ENCODE measurements around the gene KIF2A.

Gene KIF2A

GRCh38 chr5:62376064-62376463, 70.1 kb downstream of the KIF2A start:
- ChIA-PET POLR2A (no interaction called here), CTCF (no interaction called here)
- no peak for DNase-seq (ENCODE audit: extremely low spot score)
- no peak for TF ChIP-seq SUZ12 (IDR thresholded peaks at IDR 0.05)
- TF ChIP-seq LEF1 (IDR thresholded peaks at IDR 0.05; ENCODE audit: borderline replicate concordance): no peak
- no peak for TF ChIP-seq SP1 (IDR thresholded peaks at IDR 0.05)
- no peak for TF ChIP-seq L3MBTL2 (conservative IDR thresholded peaks at IDR 0.05)
- TF ChIP-seq HDGF (IDR thresholded peaks at IDR 0.05; ENCODE audit: borderline replicate concordance): no peak
- TF ChIP-seq ZNF384 (IDR thresholded peaks at IDR 0.05): no peak
- no peak for TF ChIP-seq FOXA1 (IDR thresholded peaks at IDR 0.05)
- no peak for TF ChIP-seq TARDBP (IDR thresholded peaks at IDR 0.05)

GRCh38 chr5:62385131-62385530, 79.1 kb downstream of the KIF2A start:
- TF ChIP-seq ZNF384 (IDR thresholded peaks at IDR 0.05): no peak
- no peak for TF ChIP-seq FOXM1 (IDR thresholded peaks at IDR 0.05; ENCODE audit: borderline replicate concordance)
- TF ChIP-seq PKNOX1 (IDR thresholded peaks at IDR 0.05): no peak
- no peak for TF ChIP-seq SP1 (IDR thresholded peaks at IDR 0.05)
- TF ChIP-seq BHLHE40 (IDR thresholded peaks at IDR 0.05; ENCODE audit: borderline replicate concordance): no peak
- TF ChIP-seq CTBP1 (IDR thresholded peaks at IDR 0.05; ENCODE audit: borderline replicate concordance): no peak
- no peak for TF ChIP-seq ARNT (IDR thresholded peaks at IDR 0.05)
- no peak for TF ChIP-seq L3MBTL2 (conservative IDR thresholded peaks at IDR 0.05)
- TF ChIP-seq SUZ12 (IDR thresholded peaks at IDR 0.05): no peak
- no peak for TF ChIP-seq TARDBP (IDR thresholded peaks at IDR 0.05)
- TF ChIP-seq FOXK2 (IDR thresholded peaks at IDR 0.05): no peak
- no peak for TF ChIP-seq FOXA1 (IDR thresholded peaks at IDR 0.05)
- TF ChIP-seq LEF1 (IDR thresholded peaks at IDR 0.05; ENCODE audit: borderline replicate concordance): no peak
- no peak for TF ChIP-seq ELF4 (IDR thresholded peaks at IDR 0.05)
- no peak for TF ChIP-seq NFRKB (IDR thresholded peaks at IDR 0.05)
- TF ChIP-seq HDGF (IDR thresholded peaks at IDR 0.05; ENCODE audit: borderline replicate concordance): no peak
- CTCF ChIA-PET: no interaction called here
- no peak for DNase-seq (ENCODE audit: extremely low spot score)
- POLR2A ChIA-PET: interaction anchor here (1.0 kb wide), 1 partner anchor 19 kb away, joined by 3 read pairs; the partner anchor contains the start of gene DIMT1

- ChIA-PET CTCF (no interaction called here), POLR2A (interaction anchor here (1.9 kb wide), 1 partner anchor 18 kb away, joined by 11 read pairs; the partner anchor contains the start of gene DIMT1)
- DNase-seq (ENCODE audit: extremely low spot score): no peak
- TF ChIP-seq HDGF (IDR thresholded peaks at IDR 0.05; ENCODE audit: borderline replicate concordance) (no peak), LEF1 (IDR thresholded peaks at IDR 0.05; ENCODE audit: borderline replicate concordance) (no peak), FOXK2 (IDR thresholded peaks at IDR 0.05) (no peak), ZNF384 (IDR thresholded peaks at IDR 0.05) (no peak), SP1 (IDR thresholded peaks at IDR 0.05) (no peak), ELF4 (IDR thresholded peaks at IDR 0.05) (no peak), FOXM1 (IDR thresholded peaks at IDR 0.05; ENCODE audit: borderline replicate concordance) (no peak), CTBP1 (IDR thresholded peaks at IDR 0.05; ENCODE audit: borderline replicate concordance) (no peak), SUZ12 (IDR thresholded peaks at IDR 0.05) (no peak), NFRKB (IDR thresholded peaks at IDR 0.05) (no peak), TARDBP (IDR thresholded peaks at IDR 0.05) (no peak)
These were observed 79.9 kb downstream of the KIF2A start for GRCh38 chr5:62385816-62386400.

DNA sequence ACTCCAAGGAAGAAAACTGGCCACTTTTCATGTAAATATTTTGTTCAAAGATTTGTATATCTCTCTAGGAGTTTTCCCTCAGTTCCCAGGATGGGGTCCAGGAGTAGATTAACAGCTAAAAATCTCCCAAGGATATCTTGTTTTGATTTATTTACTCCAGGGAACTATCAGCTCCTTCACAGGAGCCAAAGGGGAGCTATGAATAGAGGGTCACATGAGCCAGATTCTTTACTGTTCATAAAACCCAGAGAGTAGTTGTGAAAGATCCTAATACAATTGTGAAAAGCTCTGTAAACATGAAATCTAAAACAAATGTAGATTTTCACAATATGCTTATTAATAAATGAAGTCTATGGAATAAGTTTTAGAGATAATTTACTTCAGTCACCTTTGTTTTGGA, 80.8 kb downstream of the KIF2A start:
- DNase-seq (ENCODE audit: extremely low spot score): no peak
- no peak for TF ChIP-seq ZNF384 (IDR thresholded peaks at IDR 0.05)
- no peak for TF ChIP-seq FOXA1 (IDR thresholded peaks at IDR 0.05)
- no peak for TF ChIP-seq FOXK2 (IDR thresholded peaks at IDR 0.05)
- no peak for TF ChIP-seq ARNT (IDR thresholded peaks at IDR 0.05)
- TF ChIP-seq FOXM1 (IDR thresholded peaks at IDR 0.05; ENCODE audit: borderline replicate concordance): no peak
- no peak for TF ChIP-seq SUZ12 (IDR thresholded peaks at IDR 0.05)
- no peak for TF ChIP-seq L3MBTL2 (conservative IDR thresholded peaks at IDR 0.05)
- no peak for TF ChIP-seq HDGF (IDR thresholded peaks at IDR 0.05; ENCODE audit: borderline replicate concordance)
- TF ChIP-seq PKNOX1 (IDR thresholded peaks at IDR 0.05): no peak
- no peak for TF ChIP-seq BHLHE40 (IDR thresholded peaks at IDR 0.05; ENCODE audit: borderline replicate concordance)
- TF ChIP-seq NFRKB (IDR thresholded peaks at IDR 0.05): no peak
- TF ChIP-seq ELF4 (IDR thresholded peaks at IDR 0.05): no peak
- TF ChIP-seq LEF1 (IDR thresholded peaks at IDR 0.05; ENCODE audit: borderline replicate concordance): no peak
- no peak for TF ChIP-seq CTBP1 (IDR thresholded peaks at IDR 0.05; ENCODE audit: borderline replicate concordance)
- no peak for TF ChIP-seq TARDBP (IDR thresholded peaks at IDR 0.05)
- TF ChIP-seq SP1 (IDR thresholded peaks at IDR 0.05): no peak
- POLR2A ChIA-PET: interaction anchor here (1.9 kb wide), 1 partner anchor 17 kb away, joined by 11 read pairs; the partner anchor contains the start of gene DIMT1
- CTCF ChIA-PET: no interaction called here

GRCh38 chr5:62395210-62395950, 89.4 kb downstream of the KIF2A start:
- ChIA-PET POLR2A (interaction anchor here (0.9 to 2.5 kb wide), 2 partner anchors 8 to 17 kb away, joined by 3 to 13 read pairs; partner anchors contain the start of genes DIMT1 and IPO11), CTCF (no interaction called here)
- TF ChIP-seq PKNOX1 (IDR thresholded peaks at IDR 0.05) (no peak), ARNT (IDR thresholded peaks at IDR 0.05) (no peak), FOXA1 (IDR thresholded peaks at IDR 0.05) (no peak), FOXM1 (IDR thresholded peaks at IDR 0.05; ENCODE audit: borderline replicate concordance) (no peak), CTBP1 (IDR thresholded peaks at IDR 0.05; ENCODE audit: borderline replicate concordance) (no peak), HDGF (IDR thresholded peaks at IDR 0.05; ENCODE audit: borderline replicate concordance) (no peak), NFRKB (IDR thresholded peaks at IDR 0.05) (no peak), ZNF384 (IDR thresholded peaks at IDR 0.05) (no peak), SP1 (IDR thresholded peaks at IDR 0.05) (no peak), LEF1 (IDR thresholded peaks at IDR 0.05; ENCODE audit: borderline replicate concordance) (no peak), ELF4 (IDR thresholded peaks at IDR 0.05) (no peak), BHLHE40 (IDR thresholded peaks at IDR 0.05; ENCODE audit: borderline replicate concordance) (no peak), FOXK2 (IDR thresholded peaks at IDR 0.05) (no peak), TARDBP (IDR thresholded peaks at IDR 0.05) (no peak), L3MBTL2 (conservative IDR thresholded peaks at IDR 0.05) (no peak), SUZ12 (IDR thresholded peaks at IDR 0.05) (no peak)
- no peak for DNase-seq (ENCODE audit: extremely low spot score)
